GM12874 (cell line): ENCODE results near the gene PNMA6E.

Experiments
- CTCF ChIP-seq: IDR thresholded peaks from 2 replicates; pipeline ENCODE4 v1.5.1; 2011; ENCODE audit warnings: low read depth, mild to moderate bottlenecking, control low read depth, low read length, moderate library complexity; ENCODE audit not compliant: insufficient read depth

The PNMA6E gene

GRCh38 chrX:153370293-153371055 lies 30.7 kb downstream of the PNMA6E start:
- TF ChIP-seq CTCF = no peak

- no peak for TF ChIP-seq CTCF
These were observed 34.1 kb downstream of the PNMA6E start for GRCh38 chrX:153366878-153367538.

GRCh38 chrX:153366119-153366518 lies 35.0 kb downstream of the PNMA6E start:
- TF ChIP-seq CTCF = no peak

GRCh38 chrX:153365670-153366069 lies 35.5 kb downstream of the PNMA6E start:
- no peak for TF ChIP-seq CTCF

- TF ChIP-seq CTCF = no peak
These were observed 39.3 kb downstream of the PNMA6E start for GRCh38 chrX:153361781-153362397.

- no peak for TF ChIP-seq CTCF
These were observed 43.3 kb downstream of the PNMA6E start for GRCh38 chrX:153357877-153358276.

GRCh38 chrX:153353416-153353815 lies 47.7 kb downstream of the PNMA6E start:
- no peak for TF ChIP-seq CTCF
